Astrocyte (in vitro differentiated cells and primary cell): ENCODE results near the gene PACRG. TPM values are rescaled to one million over a fixed set of nuclear protein-coding genes. Genes with fewer than 3 reads are reported as not detected.

Source experiments
- DNase-seq: peaks from one replicate; pipeline ENCODE4 v3.0.0-alpha.2; 2010; ENCODE audit warnings: low read depth
- FAIRE-seq: peaks from 2 replicates; lab custom pipeline; 2011; peaks lifted over from hg19 to GRCh38; lab: Jason Lieb, UNC
- H2AFZ ChIP-seq: 2 replicates; pipeline ENCODE4 v1.6.0; 2012; ENCODE audit warnings: low read depth, low read length, inconsistent platforms
- H3K27ac ChIP-seq: 2 replicates; pipeline ENCODE4 v1.5.1; 2011; ENCODE audit warnings: low read depth, low read length, inconsistent platforms
- H3K27me3 ChIP-seq: 2 replicates; pipeline ENCODE4 v1.6.0; 2011; ENCODE audit warnings: low read length, inconsistent platforms; ENCODE audit not compliant: insufficient read depth
- H3K36me3 ChIP-seq: 2 replicates; pipeline ENCODE4 v1.5.1; 2011; ENCODE audit warnings: low read length, inconsistent platforms; ENCODE audit not compliant: insufficient read depth
- H3K4me1 ChIP-seq: 2 replicates; pipeline ENCODE4 v1.5.1; 2011; ENCODE audit warnings: low read length, inconsistent platforms; ENCODE audit not compliant: insufficient read depth
- H3K4me2 ChIP-seq: 2 replicates; pipeline ENCODE4 v1.6.0; 2012; ENCODE audit warnings: low read length, inconsistent platforms
- H3K4me3 ChIP-seq: 2 replicates; pipeline ENCODE4 v1.5.1; 2011; ENCODE audit warnings: low read depth, mild to moderate bottlenecking, low read length, inconsistent platforms; ENCODE audit not compliant: insufficient read depth
- H3K79me2 ChIP-seq: 2 replicates; pipeline ENCODE4 v1.6.0; 2012; ENCODE audit warnings: mild to moderate bottlenecking, low read length, inconsistent platforms; ENCODE audit not compliant: insufficient read depth
- H3K9ac ChIP-seq: 2 replicates; pipeline ENCODE4 v1.6.0; 2012; ENCODE audit warnings: mild to moderate bottlenecking, low read length, inconsistent platforms
- H3K9me3 ChIP-seq: 2 replicates; pipeline ENCODE4 v1.5.1; 2012; ENCODE audit warnings: low read depth, mild to moderate bottlenecking, low read length, inconsistent platforms; ENCODE audit not compliant: insufficient read depth
- H4K20me1 ChIP-seq: 2 replicates; pipeline ENCODE4 v1.6.0; 2012; ENCODE audit warnings: low read length, inconsistent platforms; ENCODE audit not compliant: insufficient read depth
- H3K27ac Mint-ChIP-seq: one replicate; pipeline ENCODE4 v1.8.0; 2021; ENCODE audit warnings: mild to moderate bottlenecking, mixed read lengths; ENCODE audit not compliant: unreplicated experiment
- H3K27me3 Mint-ChIP-seq: one replicate; pipeline ENCODE4 v1.8.0; 2021; ENCODE audit warnings: low read depth, mixed read lengths; ENCODE audit not compliant: unreplicated experiment
- H3K36me3 Mint-ChIP-seq: one replicate; pipeline ENCODE4 v1.8.0; 2021; ENCODE audit warnings: low read depth, mixed read lengths; ENCODE audit not compliant: unreplicated experiment
- H3K4me1 Mint-ChIP-seq: one replicate; pipeline ENCODE4 v1.8.0; 2021; ENCODE audit warnings: low read depth, mixed read lengths; ENCODE audit not compliant: unreplicated experiment
- H3K4me3 Mint-ChIP-seq: one replicate; pipeline ENCODE4 v1.8.0; 2021; ENCODE audit warnings: mild to moderate bottlenecking, moderate library complexity, mixed read lengths; ENCODE audit not compliant: unreplicated experiment
- H3K9me3 Mint-ChIP-seq: one replicate; pipeline ENCODE4 v1.8.0; 2021; ENCODE audit warnings: mild to moderate bottlenecking, mixed read lengths; ENCODE audit not compliant: unreplicated experiment
- CTCF ChIP-seq: IDR thresholded peaks from 2 replicates; pipeline ENCODE4 v1.5.1; 2011; ENCODE audit warnings: low read depth, mild to moderate bottlenecking, inconsistent platforms, low read length, moderate library complexity; ENCODE audit not compliant: insufficient read depth
- EZH2 ChIP-seq: IDR thresholded peaks from 2 replicates; pipeline ENCODE4 v1.6.1; 2012; ENCODE audit warnings: mild to moderate bottlenecking, low read length, inconsistent platforms; ENCODE audit not compliant: insufficient read depth
- total RNA-seq: library from RNA; stranded (reverse); gene quantifications from 2 replicates; pipeline ENCODE4 v1.2.1, GENCODE V29; 2021

Gene PACRG
- total RNA-seq, 1 donor from 2014 or later, result not detected

- Histone ChIP-seq H3K9me3 (no peaks in the 10 kb centered on the region), H3K9ac (no peak overlapping the region), H3K27me3 (no peaks in the 10 kb centered on the region), H3K79me2 (no peaks in the 10 kb centered on the region), H2AFZ (no peak overlapping the region), H3K36me3 (no peaks in the 10 kb centered on the region), H4K20me1 (no peaks in the 10 kb centered on the region), H3K4me1 (no peaks in the 10 kb centered on the region), H3K4me3 (no peak overlapping the region), H3K27ac (no peak overlapping the region), H3K4me2 (no peak overlapping the region)
- no peaks in the 10 kb centered on the region for H3K36me3 Mint-ChIP-seq
- no peak overlapping the region for H3K4me3 Mint-ChIP-seq
- H3K27me3 Mint-ChIP-seq, result no peaks in the 10 kb centered on the region
- peaks cover 4% of the 10 kb centered on the region for H3K4me1 Mint-ChIP-seq
- H3K9me3 Mint-ChIP-seq, result no peaks in the 10 kb centered on the region
- FAIRE-seq (no peak), DNase-seq (no peak)
- no peak overlapping the region for H3K27ac Mint-ChIP-seq
- TF ChIP-seq CTCF (no peak), EZH2 (no peak)
These were observed 185.4 kb downstream of the PACRG start for GRCh38 chr6:162913206-162913605.

- H3K4me1 Mint-ChIP-seq, result peaks cover 4% of the 10 kb centered on the region
These were observed 189.7 kb downstream of the PACRG start for GRCh38 chr6:162917506-162917905.

More at GRCh38 chr6:162917506-162917905, 189.7 kb downstream of the PACRG start:
- H3K4me3 Mint-ChIP-seq, result no peak overlapping the region
- Histone ChIP-seq H3K9me3 (no peaks in the 10 kb centered on the region), H4K20me1 (no peaks in the 10 kb centered on the region), H3K4me2 (peak overlapping the region; percentile 42), H3K4me3 (no peak overlapping the region), H3K4me1 (no peaks in the 10 kb centered on the region), H3K9ac (no peak overlapping the region), H3K79me2 (no peaks in the 10 kb centered on the region), H3K27me3 (no peaks in the 10 kb centered on the region), H2AFZ (no peak overlapping the region), H3K36me3 (no peaks in the 10 kb centered on the region), H3K27ac (no peak overlapping the region)
- no peak for TF ChIP-seq CTCF
- no peak for TF ChIP-seq EZH2
- H3K36me3 Mint-ChIP-seq, result no peaks in the 10 kb centered on the region
- FAIRE-seq (no peak), DNase-seq (peak; percentile 51)
- no peak overlapping the region for H3K27ac Mint-ChIP-seq
- no peaks in the 10 kb centered on the region for H3K27me3 Mint-ChIP-seq
- H3K9me3 Mint-ChIP-seq, result no peaks in the 10 kb centered on the region
